OCI-LY1 (cell line): Measurements from ENCODE around the gene ANKRD27.

Experiments
- H2AFZ ChIP-seq: fragments of 200-600 bp; sonication (generic), shearing (Covaris generic); 2 replicates; pipeline ENCODE4 v1.6.0; 2014; ENCODE audit warnings: antibody characterized with exemption, mild to moderate bottlenecking, low read length
- H3F3A ChIP-seq: fragments of 200-600 bp; sonication (generic), shearing (Covaris generic); 2 replicates; pipeline ENCODE4 v1.6.0; 2014; ENCODE audit warnings: mild to moderate bottlenecking, antibody characterized with exemption, low read length, moderate library complexity; ENCODE audit not compliant: insufficient read depth
- H3K27ac ChIP-seq: fragments of 200-600 bp; sonication (generic); 2 replicates; pipeline ENCODE4 v1.5.1; 2014; ENCODE audit warnings: low read length, mixed run types, mild to moderate bottlenecking, low read depth; ENCODE audit not compliant: poor library complexity, severe bottlenecking
- H3K27me3 ChIP-seq: fragments of 200-600 bp; sonication (generic); 2 replicates; pipeline ENCODE4 v1.6.0; 2014; ENCODE audit warnings: antibody characterized with exemption, mild to moderate bottlenecking, low read length, moderate library complexity; ENCODE audit not compliant: insufficient read depth
- H3K36me3 ChIP-seq: fragments of 200-600 bp; sonication (generic); 2 replicates; pipeline ENCODE4 v1.6.1; 2014; ENCODE audit warnings: mild to moderate bottlenecking, antibody characterized with exemption, low read length, moderate library complexity, mixed read lengths; ENCODE audit not compliant: insufficient read depth
- H3K4me1 ChIP-seq: fragments of 200-600 bp; sonication (generic); 2 replicates; pipeline ENCODE4 v1.5.1; 2014; ENCODE audit warnings: mild to moderate bottlenecking, low read length, moderate library complexity; ENCODE audit not compliant: insufficient read depth, severe bottlenecking
- H3K4me2 ChIP-seq: fragments of 200-600 bp; sonication (generic), shearing (Covaris generic); 2 replicates; pipeline ENCODE4 v1.6.1; 2014; ENCODE audit warnings: low read length
- H3K4me3 ChIP-seq: fragments of 200-600 bp; sonication (generic); 2 replicates; pipeline ENCODE4 v1.5.1; 2014; ENCODE audit warnings: low read length, low read depth, mild to moderate bottlenecking, mixed read lengths; ENCODE audit not compliant: poor library complexity, severe bottlenecking
- H3K79me2 ChIP-seq: fragments of 200-600 bp; shearing (Covaris generic); 2 replicates; pipeline ENCODE4 v1.6.1; 2016; ENCODE audit warnings: mixed run types, low read length, mixed read lengths; ENCODE audit not compliant: insufficient read depth
- H3K9ac ChIP-seq: fragments of 200-600 bp; sonication (generic), shearing (Covaris generic); 2 replicates; pipeline ENCODE4 v1.6.1; 2014; ENCODE audit warnings: mild to moderate bottlenecking, low read length, mixed read lengths
- H3K9me2 ChIP-seq: fragments of 200-600 bp; sonication (generic), shearing (Covaris generic); 2 replicates; pipeline ENCODE4 v1.6.1; 2014; ENCODE audit warnings: low read depth, mild to moderate bottlenecking, low read length, mixed read lengths
- H3K9me3 ChIP-seq: fragments of 200-600 bp; shearing (Covaris generic); 2 replicates; pipeline ENCODE4 v1.6.1; 2014; ENCODE audit warnings: low read length, mixed read lengths
- H4K20me1 ChIP-seq: fragments of 200-600 bp; sonication (generic), shearing (Covaris generic); 2 replicates; pipeline ENCODE4 v1.6.0; 2016; ENCODE audit warnings: mild to moderate bottlenecking, low read length; ENCODE audit not compliant: insufficient read depth
- CTCF ChIP-seq: fragments of 200-600 bp; sonication (generic), shearing (Covaris generic); IDR thresholded peaks from 2 replicates; pipeline ENCODE4 v1.5.1; 2017; ENCODE audit warnings: mild to moderate bottlenecking, antibody characterized with exemption, low read length, moderate library complexity, mixed read lengths
- EZH2 ChIP-seq: fragments of 200-600 bp; sonication (generic), shearing (Covaris generic); IDR thresholded peaks from 2 replicates; pipeline ENCODE4 v1.8.0; 2017; ENCODE audit warnings: borderline replicate concordance, mixed run types, mild to moderate bottlenecking, antibody characterized with exemption, low read length, moderate library complexity, mixed read lengths

Gene ANKRD27

GRCh38 chr19:32624410-32624809, 50.6 kb downstream of the ANKRD27 start:
- H3K9me2 ChIP-seq, result no peaks in the 10 kb centered on the region
- peaks cover 50% of the 10 kb centered on the region for H3K36me3 ChIP-seq
- no peaks in the 10 kb centered on the region for H3K27me3 ChIP-seq
- H2AFZ ChIP-seq, result no peak overlapping the region
- no peak for TF ChIP-seq CTCF
- TF ChIP-seq EZH2, result no peak
- H3K9me3 ChIP-seq, result no peaks in the 10 kb centered on the region
- no peaks in the 10 kb centered on the region for H3K79me2 ChIP-seq
- H4K20me1 ChIP-seq, result no peaks in the 10 kb centered on the region
- no peak overlapping the region for H3K4me2 ChIP-seq
- no peak overlapping the region for H3K9ac ChIP-seq
- no peak overlapping the region for H3K27ac ChIP-seq
- no peaks in the 10 kb centered on the region for H3K4me1 ChIP-seq
- no peaks in the 10 kb centered on the region for H3F3A ChIP-seq
- H3K4me3 ChIP-seq, result no peak overlapping the region

- H2AFZ ChIP-seq, result no peak overlapping the region
- no peak overlapping the region for H3K27ac ChIP-seq
- H3K79me2 ChIP-seq, result no peaks in the 10 kb centered on the region
- H4K20me1 ChIP-seq, result no peaks in the 10 kb centered on the region
- H3F3A ChIP-seq, result no peaks in the 10 kb centered on the region
- H3K27me3 ChIP-seq, result no peaks in the 10 kb centered on the region
- H3K4me3 ChIP-seq, result no peak overlapping the region
- no peaks in the 10 kb centered on the region for H3K9me3 ChIP-seq
- TF ChIP-seq EZH2, result no peak
- TF ChIP-seq CTCF, result no peak
- H3K9ac ChIP-seq, result no peak overlapping the region
- H3K9me2 ChIP-seq, result no peaks in the 10 kb centered on the region
- H3K4me1 ChIP-seq, result no peaks in the 10 kb centered on the region
- H3K36me3 ChIP-seq, result peaks cover 51% of the 10 kb centered on the region
- no peak overlapping the region for H3K4me2 ChIP-seq
Observed at GRCh38 chr19:32622002-32622401, 53.0 kb downstream of the ANKRD27 start.

GRCh38 chr19:32619051-32619685, 55.8 kb downstream of the ANKRD27 start:
- Histone ChIP-seq H3K9ac (no peak overlapping the region), H3K79me2 (no peaks in the 10 kb centered on the region), H3F3A (no peaks in the 10 kb centered on the region), H3K27ac (no peak overlapping the region), H3K36me3 (peaks cover 68% of the 10 kb centered on the region), H3K27me3 (no peaks in the 10 kb centered on the region), H3K4me3 (no peak overlapping the region), H3K9me3 (no peaks in the 10 kb centered on the region), H3K4me2 (no peak overlapping the region), H4K20me1 (no peaks in the 10 kb centered on the region), H2AFZ (no peak overlapping the region), H3K4me1 (no peaks in the 10 kb centered on the region), H3K9me2 (no peaks in the 10 kb centered on the region)
- no peak for TF ChIP-seq CTCF
